HFFc6 (cell line): Measurements from ENCODE around the gene LDHAL6A. TPM values are rescaled to one million over a fixed set of nuclear protein-coding genes. Genes with fewer than 3 reads are reported as not detected.

Experiments used
- DNase-seq: peaks from one replicate; pipeline ENCODE4 v3.0.0-alpha.2; 2018
- H3K27ac Mint-ChIP-seq: 2 replicates; pipeline ENCODE4 v1.8.0; 2020; ENCODE audit warnings: mild to moderate bottlenecking, mixed read lengths
- H3K27me3 Mint-ChIP-seq: 2 replicates; pipeline ENCODE4 v1.8.0; 2021; ENCODE audit warnings: mild to moderate bottlenecking, moderate library complexity, mixed read lengths; ENCODE audit not compliant: insufficient read depth
- H3K36me3 Mint-ChIP-seq: 2 replicates; pipeline ENCODE4 v1.8.0; 2021; ENCODE audit warnings: low read depth, mixed read lengths
- H3K4me1 Mint-ChIP-seq: 2 replicates; pipeline ENCODE4 v1.8.0; 2020; ENCODE audit warnings: low read depth, mixed read lengths
- H3K4me3 Mint-ChIP-seq: 2 replicates; pipeline ENCODE4 v1.8.0; 2020; ENCODE audit warnings: mild to moderate bottlenecking, moderate library complexity, mixed read lengths
- H3K9me3 Mint-ChIP-seq: 2 replicates; pipeline ENCODE4 v1.8.0; 2020; ENCODE audit warnings: mild to moderate bottlenecking, mixed read lengths
- CTCF ChIP-seq: fragments of 200-600 bp; sonication (generic); IDR thresholded peaks from 2 replicates; pipeline ENCODE4 v1.5.0; 2021; ENCODE audit warnings: antibody characterized with exemption, mild to moderate bottlenecking
- total RNA-seq, 6 experiments: library from RNA; stranded (reverse); fragmentation: NEBNext Ultra II Directional; extraction: Animal tissue kit (Norgen Biotek cat#: 25700); gene quantifications; 2 replicates in 1 of 6; 3 replicates in 5 of 6; pipeline ENCODE4 v1.2.3, GENCODE V29; 2021

Gene LDHAL6A
- total RNA-seq, 6 experiments from 2014 or later, result not detected

- Mint-ChIP-seq H3K36me3 (0 out of 2 replicates have a peak, but pooled peaks cover 9% of the 10 kb centered on the region), H3K4me1 (no peaks in the 10 kb centered on the region), H3K27me3 (no peaks in the 10 kb centered on the region), H3K9me3 (no peaks in the 10 kb centered on the region), H3K4me3 (no peak overlapping the region), H3K27ac (no peak overlapping the region)
- TF ChIP-seq CTCF, result no peak
- DNase-seq, result no peak
Measured at GRCh38 chr11:18471995-18472394, 16.3 kb downstream of the LDHAL6A start.

- Mint-ChIP-seq H3K4me1 (no peaks in the 10 kb centered on the region), H3K36me3 (peaks cover 12% of the 10 kb centered on the region), H3K27ac (no peak overlapping the region), H3K4me3 (no peak overlapping the region), H3K9me3 (no peaks in the 10 kb centered on the region), H3K27me3 (no peaks in the 10 kb centered on the region)
- no peak for DNase-seq
- no peak for TF ChIP-seq CTCF
Measured at GRCh38 chr11:18472587-18472986, 16.9 kb downstream of the LDHAL6A start.

GRCh38 chr11:18479063-18479462 lies 23.4 kb downstream of the LDHAL6A start:
- H3K4me1 Mint-ChIP-seq, result peaks cover 16% of the 10 kb centered on the region
- H3K27me3 Mint-ChIP-seq, result no peaks in the 10 kb centered on the region
- no peak for DNase-seq
- no peaks in the 10 kb centered on the region for H3K9me3 Mint-ChIP-seq
- H3K27ac Mint-ChIP-seq, result no peak overlapping the region
- no peak for TF ChIP-seq CTCF
- no peak overlapping the region for H3K4me3 Mint-ChIP-seq
- peaks cover 52% of the 10 kb centered on the region for H3K36me3 Mint-ChIP-seq

GRCh38 chr11:18485913-18486528 lies 30.4 kb downstream of the LDHAL6A start:
- Mint-ChIP-seq H3K4me1 (peaks cover 15% of the 10 kb centered on the region), H3K4me3 (no peak overlapping the region), H3K9me3 (no peaks in the 10 kb centered on the region), H3K36me3 (peaks cover 38% of the 10 kb centered on the region), H3K27me3 (no peaks in the 10 kb centered on the region), H3K27ac (no peak overlapping the region)
- no peak for DNase-seq
- no peak for TF ChIP-seq CTCF

- peaks cover 15% of the 10 kb centered on the region for H3K36me3 Mint-ChIP-seq
- H3K27me3 Mint-ChIP-seq, result no peaks in the 10 kb centered on the region
- H3K4me3 Mint-ChIP-seq, result no peak overlapping the region
Measured at GRCh38 chr11:18490319-18490718, 34.7 kb downstream of the LDHAL6A start.

More at GRCh38 chr11:18490319-18490718, 34.7 kb downstream of the LDHAL6A start:
- DNase-seq, result no peak
- Mint-ChIP-seq H3K27ac (no peak overlapping the region), H3K9me3 (no peaks in the 10 kb centered on the region), H3K4me1 (peaks cover 21% of the 10 kb centered on the region)
- no peak for TF ChIP-seq CTCF
